ENCODE measurements around the gene GPX4.

Gene GPX4

GRCh38 chr19:1090731-1091543 lies 12.9 kb upstream of the GPX4 start:
- TF ChIP-seq, protein P1, sequence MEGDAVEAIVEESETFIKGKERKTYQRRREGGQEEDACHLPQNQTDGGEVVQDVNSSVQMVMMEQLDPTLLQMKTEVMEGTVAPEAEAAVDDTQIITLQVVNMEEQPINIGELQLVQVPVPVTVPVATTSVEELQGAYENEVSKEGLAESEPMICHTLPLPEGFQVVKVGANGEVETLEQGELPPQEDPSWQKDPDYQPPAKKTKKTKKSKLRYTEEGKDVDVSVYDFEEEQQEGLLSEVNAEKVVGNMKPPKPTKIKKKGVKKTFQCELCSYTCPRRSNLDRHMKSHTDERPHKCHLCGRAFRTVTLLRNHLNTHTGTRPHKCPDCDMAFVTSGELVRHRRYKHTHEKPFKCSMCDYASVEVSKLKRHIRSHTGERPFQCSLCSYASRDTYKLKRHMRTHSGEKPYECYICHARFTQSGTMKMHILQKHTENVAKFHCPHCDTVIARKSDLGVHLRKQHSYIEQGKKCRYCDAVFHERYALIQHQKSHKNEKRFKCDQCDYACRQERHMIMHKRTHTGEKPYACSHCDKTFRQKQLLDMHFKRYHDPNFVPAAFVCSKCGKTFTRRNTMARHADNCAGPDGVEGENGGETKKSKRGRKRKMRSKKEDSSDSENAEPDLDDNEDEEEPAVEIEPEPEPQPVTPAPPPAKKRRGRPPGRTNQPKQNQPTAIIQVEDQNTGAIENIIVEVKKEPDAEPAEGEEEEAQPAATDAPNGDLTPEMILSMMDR (IDR thresholded peaks at IDR 0.05; ENCODE audit: low read length), result no peak
- Histone ChIP-seq H3K9me2 (ENCODE audit: low read depth, low read length) (no peaks in the 10 kb centered on the region), H2AFZ (ENCODE audit: low read length) (no peak overlapping the region), H3K27me3 (ENCODE audit: insufficient read depth, low read length) (no peaks in the 10 kb centered on the region), H3F3A (ENCODE audit: insufficient read depth, low read length) (peaks cover 2% of the 10 kb centered on the region; the same call in 1 of the 2 replicates), H3K4me3 (ENCODE audit: low read depth, low read length, poor library complexity, severe bottlenecking) (no peak overlapping the region), H3K4me2 (ENCODE audit: low read length) (no peak overlapping the region), H4K20me1 (ENCODE audit: insufficient read depth, low read length) (no peaks in the 10 kb centered on the region), H3K9me3 (ENCODE audit: low read length) (no peaks in the 10 kb centered on the region), H3K4me1 (ENCODE audit: insufficient read depth, low read length, severe bottlenecking) (peaks cover 61% of the 10 kb centered on the region), H3K27ac (ENCODE audit: low read depth, low read length, poor library complexity, severe bottlenecking) (peak overlapping the region; percentile 1), H3K36me3 (ENCODE audit: insufficient read depth, low read length) (peaks cover 58% of the 10 kb centered on the region), H3K9ac (ENCODE audit: low read length) (no peak overlapping the region), H3K79me2 (ENCODE audit: insufficient read depth, low read length) (peaks cover 12% of the 10 kb centered on the region)

- Histone ChIP-seq H4K20me1 (ENCODE audit: insufficient read depth, low read length) (no peaks in the 10 kb centered on the region), H3K4me1 (ENCODE audit: insufficient read depth, low read length, severe bottlenecking) (peaks cover 63% of the 10 kb centered on the region), H3K27me3 (ENCODE audit: insufficient read depth, low read length) (no peaks in the 10 kb centered on the region), H3K36me3 (ENCODE audit: insufficient read depth, low read length) (peaks cover 51% of the 10 kb centered on the region), H3K4me3 (ENCODE audit: low read depth, low read length, poor library complexity, severe bottlenecking) (no peak overlapping the region), H3K27ac (ENCODE audit: low read depth, low read length, poor library complexity, severe bottlenecking) (no peak overlapping the region), H3K9ac (ENCODE audit: low read length) (no peak overlapping the region), H3K4me2 (ENCODE audit: low read length) (no peak overlapping the region), H3K9me3 (ENCODE audit: low read length) (no peaks in the 10 kb centered on the region), H3F3A (ENCODE audit: insufficient read depth, low read length) (peaks cover 2% of the 10 kb centered on the region; the same call in 1 of the 2 replicates), H3K79me2 (ENCODE audit: insufficient read depth, low read length) (peaks cover 12% of the 10 kb centered on the region), H3K9me2 (ENCODE audit: low read depth, low read length) (no peaks in the 10 kb centered on the region), H2AFZ (ENCODE audit: low read length) (no peak overlapping the region)
- no peak for TF ChIP-seq EZH2 (IDR thresholded peaks at IDR 0.05; ENCODE audit: borderline replicate concordance, low read length)
- TF ChIP-seq, protein P1 (IDR thresholded peaks at IDR 0.05; ENCODE audit: low read length), result no peak
These were observed 12.1 kb upstream of the GPX4 start for GRCh38 chr19:1091544-1092175.

GRCh38 chr19:1093330-1093729 lies 10.5 kb upstream of the GPX4 start:
- peak overlapping the region; percentile 97 for H3K9ac ChIP-seq (ENCODE audit: low read length)
- H3K4me3 ChIP-seq (ENCODE audit: low read depth, low read length, poor library complexity, severe bottlenecking), result peak overlapping the region; percentile 99
- H3K9me3 ChIP-seq (ENCODE audit: low read length), result no peaks in the 10 kb centered on the region

More at GRCh38 chr19:1093330-1093729, 10.5 kb upstream of the GPX4 start:
- peaks cover 49% of the 10 kb centered on the region for H3K4me1 ChIP-seq (ENCODE audit: insufficient read depth, low read length, severe bottlenecking)
- peaks cover 12% of the 10 kb centered on the region for H3K79me2 ChIP-seq (ENCODE audit: insufficient read depth, low read length)
- peak overlapping the region; percentile 50 for H3K27ac ChIP-seq (ENCODE audit: low read depth, low read length, poor library complexity, severe bottlenecking)
- H2AFZ ChIP-seq (ENCODE audit: low read length), result no peak overlapping the region
- H4K20me1 ChIP-seq (ENCODE audit: insufficient read depth, low read length), result no peaks in the 10 kb centered on the region
- H3K27me3 ChIP-seq (ENCODE audit: insufficient read depth, low read length), result no peaks in the 10 kb centered on the region
- TF ChIP-seq, protein P1 (IDR thresholded peaks at IDR 0.05; ENCODE audit: low read length), result no peak
- TF ChIP-seq EZH2 (IDR thresholded peaks at IDR 0.05; ENCODE audit: borderline replicate concordance, low read length), result no peak
- peaks cover 42% of the 10 kb centered on the region for H3K36me3 ChIP-seq (ENCODE audit: insufficient read depth, low read length)
- no peaks in the 10 kb centered on the region for H3F3A ChIP-seq (ENCODE audit: insufficient read depth, low read length)
- H3K4me2 ChIP-seq (ENCODE audit: low read length), result peak overlapping the region; percentile 99
- H3K9me2 ChIP-seq (ENCODE audit: low read depth, low read length), result no peaks in the 10 kb centered on the region

Measured in OCI-LY1 (cell line).